IMR-90 (cell line): ENCODE results near the gene MSANTD1.

Experiments used
- CEBPB ChIP-seq: IDR thresholded peaks from 2 replicates; pipeline ENCODE4 v1.6.1; 2012; ENCODE audit warnings: low read depth, low read length, improper control_type of control experiment
- CHD1 ChIP-seq: IDR thresholded peaks from 2 replicates; pipeline ENCODE4 v1.6.1; 2012; ENCODE audit warnings: low read depth, low read length, improper control_type of control experiment
- FOS ChIP-seq: fragments of 150-350 bp; IDR thresholded peaks from 2 replicates; pipeline ENCODE4 v1.6.1; 2016; ENCODE audit warnings: low read depth, low read length
- MXI1 ChIP-seq: IDR thresholded peaks from 2 replicates; pipeline ENCODE4 v1.6.1; 2012; ENCODE audit warnings: low read depth, mild to moderate bottlenecking, low read length, moderate library complexity, borderline replicate concordance
- POLR2A ChIP-seq: IDR thresholded peaks from 2 replicates; pipeline ENCODE4 v1.6.1; 2012; ENCODE audit warnings: mild to moderate bottlenecking, low read depth, low read length
- RAD21 ChIP-seq: IDR thresholded peaks from 2 replicates; pipeline ENCODE4 v1.6.1; 2012; ENCODE audit warnings: low read length, improper control_type of control experiment
- RFX5 ChIP-seq: IDR thresholded peaks from 2 replicates; pipeline ENCODE4 v1.8.0; 2012; ENCODE audit warnings: low read depth, mild to moderate bottlenecking, low read length, moderate library complexity
- TF ChIP-seq, protein P1 (sequence below): conservative IDR thresholded peaks from 2 replicates; pipeline ENCODE4 v1.5.1; 2012; ENCODE audit warnings: mild to moderate bottlenecking, low read depth, low read length, improper control_type of control experiment
- TF ChIP-seq, protein P2 (sequence below): fragments of 150-350 bp; IDR thresholded peaks from 2 replicates; pipeline ENCODE4 v1.6.1; 2017; ENCODE audit warnings: mild to moderate bottlenecking, antibody characterized with exemption, low read length, low read depth

DNA sequence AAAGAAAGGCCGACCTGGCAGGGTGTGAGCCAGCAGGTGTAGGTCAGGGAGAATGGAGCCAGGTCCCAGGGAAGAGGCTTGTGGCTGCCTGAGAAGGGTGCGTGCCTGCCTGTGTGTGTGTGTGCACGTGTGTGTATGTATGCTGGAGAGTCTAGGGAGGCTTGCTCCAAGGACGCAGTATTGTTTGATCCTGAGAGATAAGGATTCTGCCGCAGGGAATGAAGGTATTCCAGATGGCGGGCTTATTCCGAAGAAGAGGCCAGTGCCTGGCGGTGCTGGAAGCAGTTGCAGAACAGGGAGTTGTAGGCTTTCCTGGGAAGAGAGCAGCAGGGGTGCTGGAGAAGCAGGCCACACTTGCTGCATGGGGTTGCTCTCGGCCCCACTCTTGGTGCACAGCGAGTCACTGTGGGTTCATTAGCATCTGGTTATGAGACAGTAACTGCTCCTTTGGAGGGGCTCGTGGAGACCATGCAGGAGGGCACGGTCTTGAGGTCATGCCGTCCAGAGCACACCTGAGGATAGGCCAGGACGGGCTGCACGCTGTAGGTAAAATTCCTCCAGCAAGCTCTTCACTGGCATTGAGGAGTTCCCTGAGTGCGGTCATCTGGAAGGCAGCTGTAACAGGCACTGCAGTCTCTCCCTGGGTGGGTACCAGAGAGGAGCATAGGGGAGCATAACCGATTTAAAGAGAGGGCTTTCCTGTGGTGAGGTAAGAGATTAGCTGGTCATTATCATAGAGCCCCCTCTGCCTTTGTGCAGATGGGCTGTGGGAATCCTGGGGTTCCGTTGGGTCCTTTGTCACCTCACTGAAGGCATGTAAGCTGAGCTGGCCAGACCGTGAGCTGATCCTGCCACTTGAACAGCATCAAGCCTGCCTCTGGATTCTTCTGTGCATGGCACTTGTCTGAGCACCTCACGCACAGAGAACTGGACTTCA lies 29.9 kb upstream of the MSANTD1 start:
- TF ChIP-seq, protein P1, sequence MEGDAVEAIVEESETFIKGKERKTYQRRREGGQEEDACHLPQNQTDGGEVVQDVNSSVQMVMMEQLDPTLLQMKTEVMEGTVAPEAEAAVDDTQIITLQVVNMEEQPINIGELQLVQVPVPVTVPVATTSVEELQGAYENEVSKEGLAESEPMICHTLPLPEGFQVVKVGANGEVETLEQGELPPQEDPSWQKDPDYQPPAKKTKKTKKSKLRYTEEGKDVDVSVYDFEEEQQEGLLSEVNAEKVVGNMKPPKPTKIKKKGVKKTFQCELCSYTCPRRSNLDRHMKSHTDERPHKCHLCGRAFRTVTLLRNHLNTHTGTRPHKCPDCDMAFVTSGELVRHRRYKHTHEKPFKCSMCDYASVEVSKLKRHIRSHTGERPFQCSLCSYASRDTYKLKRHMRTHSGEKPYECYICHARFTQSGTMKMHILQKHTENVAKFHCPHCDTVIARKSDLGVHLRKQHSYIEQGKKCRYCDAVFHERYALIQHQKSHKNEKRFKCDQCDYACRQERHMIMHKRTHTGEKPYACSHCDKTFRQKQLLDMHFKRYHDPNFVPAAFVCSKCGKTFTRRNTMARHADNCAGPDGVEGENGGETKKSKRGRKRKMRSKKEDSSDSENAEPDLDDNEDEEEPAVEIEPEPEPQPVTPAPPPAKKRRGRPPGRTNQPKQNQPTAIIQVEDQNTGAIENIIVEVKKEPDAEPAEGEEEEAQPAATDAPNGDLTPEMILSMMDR = no peak
- TF ChIP-seq, protein P2, sequence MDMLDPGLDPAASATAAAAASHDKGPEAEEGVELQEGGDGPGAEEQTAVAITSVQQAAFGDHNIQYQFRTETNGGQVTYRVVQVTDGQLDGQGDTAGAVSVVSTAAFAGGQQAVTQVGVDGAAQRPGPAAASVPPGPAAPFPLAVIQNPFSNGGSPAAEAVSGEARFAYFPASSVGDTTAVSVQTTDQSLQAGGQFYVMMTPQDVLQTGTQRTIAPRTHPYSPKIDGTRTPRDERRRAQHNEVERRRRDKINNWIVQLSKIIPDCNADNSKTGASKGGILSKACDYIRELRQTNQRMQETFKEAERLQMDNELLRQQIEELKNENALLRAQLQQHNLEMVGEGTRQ = no peak
- no peak for TF ChIP-seq CHD1
- no peak for TF ChIP-seq RAD21
- no peak for TF ChIP-seq CEBPB
- no peak for TF ChIP-seq RFX5
- TF ChIP-seq POLR2A = no peak
- TF ChIP-seq MXI1 = no peak
- no peak for TF ChIP-seq FOS
